SK-N-SH (cell line): ENCODE measurements around the gene DDC. TPM values are rescaled to one million over a fixed set of nuclear protein-coding genes. Genes with fewer than 3 reads are reported as not detected.

Experiments
- CTCF ChIA-PET: fragments of 300-600, 350-600 bp; formaldehyde crosslinking; extraction: SDS; loops from one replicate; lab custom pipeline; 2021; lab: Yijun Ruan, JAX
- POLR2A ChIA-PET: fragments of 350-600 bp; sonication (Branson Sonifier 250); formaldehyde crosslinking; extraction: SDS; loops from one replicate; lab custom pipeline; 2020; ENCODE audit warnings: antibody characterized with exemption, inconsistent platforms; lab: Yijun Ruan, JAX
- DNase-seq: peaks from one replicate; pipeline ENCODE4 v3.0.0; 2012
- H2AFZ ChIP-seq: fragments of 200-600 bp; sonication (generic); 2 replicates; pipeline ENCODE4 v1.8.1; 2016; ENCODE audit warnings: antibody characterized with exemption, mild to moderate bottlenecking, low read depth
- H3F3A ChIP-seq: fragments of 200-600 bp; sonication (generic); replicated peaks from 2 replicates; pipeline ENCODE3; 2016; ENCODE audit warnings: antibody characterized with exemption, mild to moderate bottlenecking; ENCODE audit not compliant: insufficient read depth
- H3K27ac ChIP-seq, 2 experiments: fragments of 200-500 bp in 1 of 2; fragments of 200-600 bp in 1 of 2; sonication (Bioruptor generic) in 1 of 2; sonication (generic), shearing (Covaris generic) in 1 of 2; 2 replicates each; pipeline versions ENCODE4 v1.5.1 to v1.6.1; 2014 to 2016; ENCODE audit warnings: low read depth in 2 of 2, inconsistent platforms in 1 of 2, low read length in 1 of 2, mild to moderate bottlenecking in 1 of 2, mixed read lengths in 1 of 2
- H3K27me3 ChIP-seq: fragments of 200-600 bp; sonication (generic), shearing (Covaris generic); 2 replicates; pipeline ENCODE4 v1.6.1; 2016; ENCODE audit warnings: mixed run types; ENCODE audit not compliant: insufficient read depth
- H3K36me3 ChIP-seq, 2 experiments: fragments of 200-500 bp in 1 of 2; fragments of 200-600 bp in 1 of 2; sonication (Bioruptor generic) in 1 of 2; sonication (generic) in 1 of 2; replicated peaks in 1 of 2; 2 replicates each; pipeline versions ENCODE3 to v1.5.1; 2014 to 2016; ENCODE audit warnings: low read length in 1 of 2, mild to moderate bottlenecking in 1 of 2; ENCODE audit not compliant: insufficient read depth in 2 of 2, control insufficient read depth in 1 of 2
- H3K4me1 ChIP-seq, 2 experiments: fragments of 200-500 bp in 1 of 2; fragments of 200-600 bp in 1 of 2; sonication (Bioruptor generic) in 1 of 2; sonication (generic), shearing (Covaris generic) in 1 of 2; 2 replicates each; pipeline versions ENCODE4 v1.5.1 to v1.6.1; 2014 to 2016; ENCODE audit warnings: low read depth in 1 of 2, low read length in 1 of 2, mixed run types in 1 of 2; ENCODE audit not compliant: insufficient read depth in 2 of 2, control insufficient read depth in 1 of 2
- H3K4me2 ChIP-seq: fragments of 200-600 bp; sonication (generic), shearing (Covaris generic); 2 replicates; pipeline ENCODE4 v1.6.1; 2017; ENCODE audit warnings: mixed run types
- H3K4me3 ChIP-seq, 2 experiments: fragments of 200-500 bp in 1 of 2; fragments of 200-600 bp in 1 of 2; sonication (Bioruptor generic) in 1 of 2; sonication (generic), shearing (Covaris generic) in 1 of 2; 2 replicates each; pipeline versions ENCODE4 v1.5.1 to v1.8.1; 2014 to 2016; ENCODE audit warnings: low read depth in 2 of 2, inconsistent platforms in 1 of 2, low read length in 1 of 2, mild to moderate bottlenecking in 1 of 2, mixed read lengths in 1 of 2, moderate library complexity in 1 of 2
- H3K79me2 ChIP-seq: fragments of 200-600 bp; sonication (generic); 2 replicates; pipeline ENCODE4 v1.8.1; 2017; ENCODE audit warnings: mild to moderate bottlenecking; ENCODE audit not compliant: insufficient read depth
- H3K9ac ChIP-seq: fragments of 200-600 bp; sonication (generic); 2 replicates; pipeline ENCODE4 v1.6.1; 2017; ENCODE audit warnings: mixed run types
- H3K9me2 ChIP-seq: fragments of 200-600 bp; sonication (generic); 2 replicates; pipeline ENCODE4 v1.6.1; 2017; ENCODE audit warnings: mixed run types
- H3K9me3 ChIP-seq: fragments of 200-600 bp; sonication (generic); 2 replicates; pipeline ENCODE4 v1.6.1; 2017; ENCODE audit warnings: mixed run types, mild to moderate bottlenecking, moderate library complexity
- H4K20me1 ChIP-seq: fragments of 200-600 bp; sonication (generic); 2 replicates; pipeline ENCODE4 v1.6.1; 2017; ENCODE audit warnings: mild to moderate bottlenecking, mixed run types; ENCODE audit not compliant: insufficient read depth
- CHD2 ChIP-seq: fragments of 150-350 bp; IDR thresholded peaks from 2 replicates; pipeline ENCODE4 v1.6.1; 2018; ENCODE audit warnings: low read length; ENCODE audit not compliant: partially characterized antibody
- EZH2phosphoT487 ChIP-seq: fragments of 200-600 bp; sonication (generic); IDR thresholded peaks from 2 replicates; pipeline ENCODE4 v1.6.1; 2017; ENCODE audit warnings: low read depth, mixed run types, mild to moderate bottlenecking, antibody characterized with exemption, moderate library complexity, borderline replicate concordance
- FOXJ3 ChIP-seq: sonication (generic); formaldehyde crosslinking; IDR thresholded peaks from 2 replicates; pipeline ENCODE4 v1.5.1; 2020; ENCODE audit warnings: mild to moderate bottlenecking, missing genetic modification reagents
- FOXM1 ChIP-seq: IDR thresholded peaks from 2 replicates; pipeline ENCODE4 v1.4.0; 2012; ENCODE audit warnings: low read depth, mild to moderate bottlenecking
- IRF3 ChIP-seq: fragments of 150-350 bp; IDR thresholded peaks from 2 replicates; pipeline ENCODE4 v1.6.1; 2016; ENCODE audit warnings: mild to moderate bottlenecking, low read depth, low read length
- POLR2AphosphoS5 ChIP-seq: IDR thresholded peaks from 2 replicates; pipeline ENCODE4 v1.6.1; 2012; ENCODE audit warnings: low read depth, low read length
- RAD21 ChIP-seq: IDR thresholded peaks from 2 replicates; pipeline ENCODE4 v1.6.1; 2012; ENCODE audit warnings: mild to moderate bottlenecking, low read length
- RFX5 ChIP-seq: IDR thresholded peaks from 2 replicates; pipeline ENCODE4 v1.6.1; 2012; ENCODE audit warnings: mild to moderate bottlenecking, improper control_type of control experiment, low read length
- SMC3 ChIP-seq: IDR thresholded peaks from 2 replicates; pipeline ENCODE4 v1.6.1; 2012; ENCODE audit warnings: low read depth, low read length, improper control_type of control experiment
- TEAD4 ChIP-seq: IDR thresholded peaks from 2 replicates; pipeline ENCODE4 v1.4.0; 2012; ENCODE audit warnings: mild to moderate bottlenecking, borderline replicate concordance; ENCODE audit not compliant: insufficient read depth
- WGBS: methylation state at CpG from one replicate; pipeline ENCODE4 v1.1.6; 2017; ENCODE audit warnings: low lambda C conversion rate; 5-methylcytosine and 5-hydroxymethylcytosine counted together
- polyA plus RNA-seq, 3 experiments: library from polyadenylated mRNA; depleted of rRNA; stranded (reverse); fragments of >200 nt; gene quantifications; 2 replicates each; pipeline ENCODE4 v1.2.3, GENCODE V29; 2012

Gene DDC
- polyA plus RNA-seq, 1 of the 3 experiments (the other 2 are of a cell fraction): 1.8 TPM

GRCh38 chr7:50428911-50429310, 136.3 kb downstream of the DDC start:
- Histone ChIP-seq H3K36me3 (no peaks in the 10 kb centered on the region), H3K9me2 (no peaks in the 10 kb centered on the region), H3K4me2 (no peak overlapping the region), H3K27ac (no peak overlapping the region), H3K79me2 (no peaks in the 10 kb centered on the region), H3K9ac (no peak overlapping the region), H2AFZ (no peak overlapping the region), H3K27me3 (no peaks in the 10 kb centered on the region), H3F3A (peaks cover 3% of the 10 kb centered on the region), H3K9me3 (no peaks in the 10 kb centered on the region), H3K4me1 (peaks cover 0 to 26% of the 10 kb centered on the region in 2 experiments; a peak in 2 of 4 replicates), H4K20me1 (no peaks in the 10 kb centered on the region), H3K4me3 (no peak overlapping the region)
- POLR2A ChIA-PET: no interaction called here
- TF ChIP-seq SMC3: no peak
- no peak for TF ChIP-seq FOXJ3 (CRISPR knock-in tag)
- no peak for TF ChIP-seq POLR2AphosphoS5
- no peak for TF ChIP-seq EZH2phosphoT487
- no peak for TF ChIP-seq IRF3
- no peak for TF ChIP-seq CHD2
- TF ChIP-seq RFX5: no peak
- TF ChIP-seq RAD21: no peak
- 82% methylated on average over 3 of the region's 3 CpGs for WGBS
- CTCF ChIA-PET: interaction anchor here (0.6 to 4.6 kb wide), 7 partner anchors 8 to 251 kb away, joined by 3 to 42 read pairs (median 4); no protein-coding TSS in a partner anchor
- DNase-seq: no peak

- no peaks in the 10 kb centered on the region for H3K36me3 ChIP-seq
- no peak overlapping the region for H3K4me3 ChIP-seq
- CTCF ChIA-PET: interaction anchor here (1.6 to 18.1 kb wide), 4 partner anchors 10 to 252 kb away, joined by 3 to 353 read pairs (median 30); no protein-coding TSS in a partner anchor
- H2AFZ ChIP-seq: no peak overlapping the region
- DNase-seq: no peak
- no peaks in the 10 kb centered on the region for H3K79me2 ChIP-seq
- H3F3A ChIP-seq: no peaks in the 10 kb centered on the region
- H3K4me1 ChIP-seq: peaks cover 0 to 32% of the 10 kb centered on the region in 2 experiments; a peak in 2 of 4 replicates
- POLR2A ChIA-PET: no interaction called here
- no peaks in the 10 kb centered on the region for H3K9me3 ChIP-seq
- no peaks in the 10 kb centered on the region for H3K27me3 ChIP-seq
- TF ChIP-seq SMC3 (no peak), FOXM1 (no peak), TEAD4 (no peak)
- H3K9ac ChIP-seq: no peak overlapping the region
- no peak overlapping the region for H3K27ac ChIP-seq
- no peak overlapping the region for H3K4me2 ChIP-seq
- no peaks in the 10 kb centered on the region for H3K9me2 ChIP-seq
- 62% methylated on average over 2 of the region's 2 CpGs for WGBS
- no peaks in the 10 kb centered on the region for H4K20me1 ChIP-seq
Measured at GRCh38 chr7:50427518-50427917, 137.7 kb downstream of the DDC start.
